Cardiac fibroblast (primary cell): ENCODE results near the gene COBLL1.

Source experiments
- DNase-seq, 2 donors: peaks; one replicate each; pipeline versions ENCODE4 v3.0.0 to v3.0.0-alpha.2; 2010; ENCODE audit warnings: low read depth in 2 of 2
- H3K4me3 ChIP-seq, 2 donors: replicated peaks in 1 of 2; 1 replicate in 1 of 2; 2 replicates in 1 of 2; pipeline ENCODE4 v1.5.1; 2011; ENCODE audit warnings: low read depth in 2 of 2, low read length in 2 of 2, mild to moderate bottlenecking in 2 of 2, moderate library complexity in 1 of 2
- TF ChIP-seq, protein P1 (sequence below): IDR thresholded peaks from one replicate; pipeline ENCODE4 v1.5.1; 2011; ENCODE audit warnings: low read depth, mild to moderate bottlenecking, low read length, inconsistent platforms

The COBLL1 gene

DNA sequence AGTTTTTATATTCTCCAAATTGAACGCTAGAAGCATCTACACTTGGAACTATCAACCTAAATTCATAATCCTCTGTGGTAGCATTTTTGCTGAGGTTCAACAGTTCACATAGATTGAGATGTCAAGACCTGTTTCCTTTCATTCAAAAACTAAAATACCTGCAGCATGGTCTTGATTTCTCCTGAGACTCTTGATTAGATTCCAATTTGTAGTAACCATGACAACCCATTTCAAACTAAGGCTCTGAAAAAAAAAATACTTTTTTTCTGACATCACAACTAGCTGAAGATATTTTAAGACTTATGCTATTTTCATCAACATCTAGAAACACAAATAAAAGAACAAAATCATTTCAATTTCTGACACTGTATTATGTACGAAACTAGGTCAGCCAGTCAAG, 29.8 kb downstream of the COBLL1 start:
- TF ChIP-seq, protein P1, sequence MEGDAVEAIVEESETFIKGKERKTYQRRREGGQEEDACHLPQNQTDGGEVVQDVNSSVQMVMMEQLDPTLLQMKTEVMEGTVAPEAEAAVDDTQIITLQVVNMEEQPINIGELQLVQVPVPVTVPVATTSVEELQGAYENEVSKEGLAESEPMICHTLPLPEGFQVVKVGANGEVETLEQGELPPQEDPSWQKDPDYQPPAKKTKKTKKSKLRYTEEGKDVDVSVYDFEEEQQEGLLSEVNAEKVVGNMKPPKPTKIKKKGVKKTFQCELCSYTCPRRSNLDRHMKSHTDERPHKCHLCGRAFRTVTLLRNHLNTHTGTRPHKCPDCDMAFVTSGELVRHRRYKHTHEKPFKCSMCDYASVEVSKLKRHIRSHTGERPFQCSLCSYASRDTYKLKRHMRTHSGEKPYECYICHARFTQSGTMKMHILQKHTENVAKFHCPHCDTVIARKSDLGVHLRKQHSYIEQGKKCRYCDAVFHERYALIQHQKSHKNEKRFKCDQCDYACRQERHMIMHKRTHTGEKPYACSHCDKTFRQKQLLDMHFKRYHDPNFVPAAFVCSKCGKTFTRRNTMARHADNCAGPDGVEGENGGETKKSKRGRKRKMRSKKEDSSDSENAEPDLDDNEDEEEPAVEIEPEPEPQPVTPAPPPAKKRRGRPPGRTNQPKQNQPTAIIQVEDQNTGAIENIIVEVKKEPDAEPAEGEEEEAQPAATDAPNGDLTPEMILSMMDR, result no peak
- H3K4me3 ChIP-seq, result no peak overlapping the region
- DNase-seq, result no peak

DNA sequence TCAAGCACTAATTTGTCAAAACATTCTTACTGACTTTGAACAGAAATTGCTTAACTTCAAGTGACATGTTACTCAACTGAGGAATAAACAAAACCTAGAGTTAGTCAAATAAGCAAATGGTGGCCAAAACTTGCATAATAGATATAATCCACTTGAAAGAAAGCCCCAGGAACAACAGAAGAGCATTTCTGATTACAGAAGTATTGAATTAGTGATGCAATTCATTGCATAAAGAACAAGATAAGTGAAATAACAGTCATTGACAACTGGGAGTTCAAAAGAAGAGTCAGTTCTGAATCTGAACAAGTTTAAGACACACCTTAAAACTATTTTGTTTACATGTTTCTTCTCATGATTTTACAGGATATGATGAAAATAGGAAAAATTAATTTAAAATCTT, 30.8 kb downstream of the COBLL1 start:
- no peak overlapping the region for H3K4me3 ChIP-seq
- TF ChIP-seq, protein P1, result no peak
- peak; percentile 21 to 75 for DNase-seq

DNA sequence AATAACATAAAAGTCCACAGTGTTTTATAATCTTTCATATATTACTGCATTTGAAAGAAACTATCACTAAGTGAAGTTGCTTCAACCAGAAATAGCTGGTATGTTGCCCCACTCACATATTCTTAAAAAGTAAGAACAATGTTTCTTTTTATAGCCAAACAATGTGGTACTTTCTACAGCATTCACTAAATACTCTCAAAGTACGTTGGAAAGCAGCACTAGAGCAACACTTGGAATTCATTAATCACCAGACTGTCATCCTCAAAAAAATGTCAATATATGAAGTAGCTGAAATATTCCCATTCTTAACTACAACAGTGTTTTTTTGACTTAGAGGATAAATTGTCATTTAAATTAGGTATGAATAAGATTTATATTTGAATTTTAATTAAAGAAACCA, 32.8 kb downstream of the COBLL1 start:
- peak; percentile 7 to 82 for DNase-seq
- TF ChIP-seq, protein P1, result no peak
- H3K4me3 ChIP-seq, result no peak overlapping the region

DNA sequence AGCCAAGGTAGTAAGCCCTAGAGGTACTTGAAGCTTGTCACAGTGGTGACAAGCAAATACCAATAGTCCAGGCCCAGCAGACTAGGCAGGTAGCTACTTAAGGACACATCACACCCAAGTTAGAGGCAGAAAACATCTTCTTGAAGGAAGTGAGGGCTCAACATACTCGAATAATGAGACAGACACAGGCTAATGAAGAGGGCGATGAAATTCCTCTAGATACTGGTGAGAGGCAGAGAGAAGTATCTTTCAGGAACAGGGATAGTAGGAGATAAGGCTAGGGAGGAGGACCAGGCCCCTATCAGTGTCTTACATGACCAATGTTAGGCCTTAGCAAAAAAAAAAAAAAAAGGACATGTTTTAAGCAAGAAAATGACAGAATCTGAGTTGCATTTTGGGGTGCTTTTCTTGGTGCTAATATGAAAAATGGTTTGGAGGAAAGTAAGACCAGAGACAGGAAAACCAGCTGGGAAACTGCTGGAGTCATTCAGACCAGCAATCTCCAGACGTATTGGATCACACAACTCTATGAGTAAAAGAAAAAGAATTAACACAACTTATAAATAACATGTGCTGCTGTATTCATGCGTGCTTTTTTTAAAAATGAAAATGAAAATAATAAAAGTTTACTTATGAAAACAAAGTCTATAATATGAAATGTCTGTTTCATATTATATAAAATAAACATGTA, 37.7 kb downstream of the COBLL1 start:
- no peak overlapping the region for H3K4me3 ChIP-seq
- DNase-seq, result peak; percentile 15 to 76
- TF ChIP-seq, protein P1, result no peak

DNA sequence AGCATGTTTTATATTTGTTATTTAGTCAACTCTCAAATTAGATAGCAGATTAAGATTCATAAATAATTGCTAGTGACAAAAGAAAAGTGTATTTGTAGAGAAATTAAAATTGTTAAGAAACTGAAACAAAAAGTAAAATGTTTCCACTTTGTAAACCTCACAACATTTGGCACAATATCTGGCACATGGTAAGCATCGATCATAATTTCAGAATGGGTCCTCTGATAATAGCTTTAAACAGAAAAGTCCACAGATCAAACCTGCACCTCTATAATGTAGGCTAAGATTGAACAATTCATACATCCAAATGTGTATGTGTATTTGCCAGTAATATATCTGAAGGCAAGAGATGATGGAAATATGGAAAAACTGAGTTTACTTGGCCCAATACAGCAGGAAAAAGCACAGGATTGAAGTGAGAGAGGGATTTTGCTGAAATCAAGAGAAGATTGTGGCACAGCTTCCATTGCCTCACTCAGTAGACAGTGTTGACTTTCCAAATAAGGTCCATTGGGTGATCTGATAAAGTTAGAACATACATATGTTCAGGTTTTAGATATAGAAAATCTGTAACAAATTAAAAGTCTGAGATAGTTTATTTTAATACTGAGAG, 39.4 kb downstream of the COBLL1 start:
- TF ChIP-seq, protein P1, result no peak
- DNase-seq, result no peak
- H3K4me3 ChIP-seq, result no peak overlapping the region

DNA sequence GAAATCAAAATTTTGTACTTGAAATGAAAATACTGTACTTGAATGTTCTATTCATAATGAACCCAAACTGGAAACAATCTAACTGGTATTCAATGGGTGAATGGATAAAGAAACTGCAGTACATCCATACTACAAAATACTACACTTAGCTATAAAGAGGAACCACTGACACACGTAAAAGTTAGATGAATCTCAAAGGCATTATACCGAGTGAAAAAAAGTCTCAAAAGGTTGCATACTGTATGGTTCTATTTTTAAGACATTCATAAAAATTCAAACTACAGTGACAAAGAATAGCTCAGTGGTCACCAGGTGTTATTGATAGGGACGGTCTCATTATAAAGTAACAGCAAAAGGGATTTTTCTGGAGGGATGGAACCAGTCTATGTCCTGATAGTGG, 41.1 kb downstream of the COBLL1 start:
- no peak for DNase-seq
- H3K4me3 ChIP-seq, result no peak overlapping the region
- TF ChIP-seq, protein P1, result no peak
